ENCODE measurements around the gene KRT17.

DNA sequence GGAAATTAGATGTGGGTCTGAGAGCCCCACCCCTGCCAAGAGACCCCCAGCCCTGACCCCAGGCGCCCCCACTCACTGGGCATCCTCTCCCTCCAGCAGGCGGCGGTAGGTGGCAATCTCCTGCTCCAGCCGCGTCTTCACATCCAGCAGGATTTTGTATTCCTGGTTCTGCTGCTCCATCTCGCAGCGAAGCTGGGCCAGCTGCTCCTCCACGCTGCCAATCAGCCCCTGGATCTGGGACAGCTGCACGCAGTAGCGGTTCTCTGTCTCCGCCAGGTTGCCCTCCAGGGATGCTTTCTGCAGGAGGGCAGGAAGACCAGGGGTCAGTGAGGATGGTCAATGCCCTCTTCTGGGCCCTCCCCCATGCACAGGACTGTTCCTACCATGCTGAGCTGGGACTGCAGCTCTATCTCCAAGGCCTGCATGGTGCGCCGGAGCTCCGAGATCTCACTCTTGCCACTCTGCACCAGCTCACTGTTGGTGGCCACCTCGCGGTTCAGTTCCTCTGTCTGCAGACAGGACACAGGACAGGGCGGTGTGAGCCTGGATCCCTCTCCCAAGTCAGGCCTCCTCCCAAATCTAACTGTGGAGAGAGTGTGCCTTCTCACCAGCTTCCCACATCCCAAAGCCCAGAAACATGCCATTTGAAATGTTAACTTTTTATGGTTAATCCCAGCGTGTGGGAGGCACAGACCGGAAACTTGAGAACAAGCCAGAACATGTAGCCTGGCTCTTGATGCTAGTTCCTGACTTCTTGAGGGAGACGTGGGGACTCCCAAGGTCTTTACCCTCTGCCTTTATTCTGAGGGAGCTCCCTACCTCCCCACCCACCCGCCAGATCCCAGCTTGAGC lies 3.6 kb downstream of the KRT17 start:
- TF ChIP-seq, protein P1, sequence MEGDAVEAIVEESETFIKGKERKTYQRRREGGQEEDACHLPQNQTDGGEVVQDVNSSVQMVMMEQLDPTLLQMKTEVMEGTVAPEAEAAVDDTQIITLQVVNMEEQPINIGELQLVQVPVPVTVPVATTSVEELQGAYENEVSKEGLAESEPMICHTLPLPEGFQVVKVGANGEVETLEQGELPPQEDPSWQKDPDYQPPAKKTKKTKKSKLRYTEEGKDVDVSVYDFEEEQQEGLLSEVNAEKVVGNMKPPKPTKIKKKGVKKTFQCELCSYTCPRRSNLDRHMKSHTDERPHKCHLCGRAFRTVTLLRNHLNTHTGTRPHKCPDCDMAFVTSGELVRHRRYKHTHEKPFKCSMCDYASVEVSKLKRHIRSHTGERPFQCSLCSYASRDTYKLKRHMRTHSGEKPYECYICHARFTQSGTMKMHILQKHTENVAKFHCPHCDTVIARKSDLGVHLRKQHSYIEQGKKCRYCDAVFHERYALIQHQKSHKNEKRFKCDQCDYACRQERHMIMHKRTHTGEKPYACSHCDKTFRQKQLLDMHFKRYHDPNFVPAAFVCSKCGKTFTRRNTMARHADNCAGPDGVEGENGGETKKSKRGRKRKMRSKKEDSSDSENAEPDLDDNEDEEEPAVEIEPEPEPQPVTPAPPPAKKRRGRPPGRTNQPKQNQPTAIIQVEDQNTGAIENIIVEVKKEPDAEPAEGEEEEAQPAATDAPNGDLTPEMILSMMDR (IDR thresholded peaks at IDR 0.05): no peak
- TF ChIP-seq EP300 (IDR thresholded peaks at IDR 0.05; ENCODE audit: low read depth): no peak
- no peak for TF ChIP-seq POLR2AphosphoS5 (IDR thresholded peaks at IDR 0.05)
